ENCODE measurements around the gene XYLT1.
A peak's percentile ranks its signal among the peaks of the same experiment; 100 is the strongest.

XYLT1 gene

DNA sequence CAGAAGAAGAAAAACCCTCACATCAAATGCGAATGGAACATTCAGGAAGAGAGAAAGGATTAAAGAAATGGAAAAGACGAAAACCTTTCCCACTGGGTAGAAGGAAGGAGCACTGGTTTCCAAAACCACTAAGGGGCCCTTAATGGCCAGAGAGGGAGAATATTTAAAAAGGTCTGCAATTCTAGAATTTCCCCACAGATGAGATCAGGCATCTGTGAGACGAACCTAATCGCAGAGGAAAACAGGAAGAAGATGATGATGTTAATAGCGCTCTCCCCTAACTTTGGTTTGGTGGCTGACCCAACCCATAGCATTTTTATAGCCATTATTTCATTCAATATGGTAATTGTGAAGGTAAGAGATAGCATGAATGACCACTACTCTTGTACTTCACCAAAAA is 32.8 kb downstream of the XYLT1 start:
- Histone ChIP-seq H3K27ac (ENCODE audit: low read length) (no peak overlapping the region), H3K9me3 (ENCODE audit: control insufficient read depth, low read depth, low read length) (no peaks in the 10 kb centered on the region), H3K36me3 (ENCODE audit: control insufficient read depth, low read depth, low read length) (no peaks in the 10 kb centered on the region), H3K27me3 (ENCODE audit: control insufficient read depth, insufficient read depth, low read length) (no peaks in the 10 kb centered on the region), H3K4me3 (ENCODE audit: low read length) (no peak overlapping the region), H3K9ac (ENCODE audit: low read length) (no peak overlapping the region), H3K4me1 (ENCODE audit: control insufficient read depth, low read depth, low read length) (peaks cover 15% of the 10 kb centered on the region)

GRCh38 chr16:17437127-17437720 is 33.5 kb downstream of the XYLT1 start:
- Histone ChIP-seq H3K36me3 (ENCODE audit: control insufficient read depth, low read depth, low read length) (no peaks in the 10 kb centered on the region), H3K4me1 (ENCODE audit: control insufficient read depth, low read depth, low read length) (peaks cover 18% of the 10 kb centered on the region), H3K9me3 (ENCODE audit: control insufficient read depth, low read depth, low read length) (no peaks in the 10 kb centered on the region), H3K4me3 (ENCODE audit: low read length) (no peak overlapping the region), H3K9ac (ENCODE audit: low read length) (no peak overlapping the region), H3K27me3 (ENCODE audit: control insufficient read depth, insufficient read depth, low read length) (no peaks in the 10 kb centered on the region), H3K27ac (ENCODE audit: low read length) (no peak overlapping the region)

GRCh38 chr16:17435318-17435717 is 35.4 kb downstream of the XYLT1 start:
- Histone ChIP-seq H3K4me3 (ENCODE audit: low read length) (no peak overlapping the region), H3K4me1 (ENCODE audit: control insufficient read depth, low read depth, low read length) (peaks cover 19% of the 10 kb centered on the region), H3K9me3 (ENCODE audit: control insufficient read depth, low read depth, low read length) (no peaks in the 10 kb centered on the region), H3K27ac (ENCODE audit: low read length) (no peak overlapping the region), H3K36me3 (ENCODE audit: control insufficient read depth, low read depth, low read length) (no peaks in the 10 kb centered on the region), H3K9ac (ENCODE audit: low read length) (no peak overlapping the region), H3K27me3 (ENCODE audit: control insufficient read depth, insufficient read depth, low read length) (no peaks in the 10 kb centered on the region)

GRCh38 chr16:17433577-17434451 is 36.9 kb downstream of the XYLT1 start:
- H3K27ac ChIP-seq (ENCODE audit: low read length): no peak overlapping the region
- no peaks in the 10 kb centered on the region for H3K27me3 ChIP-seq (ENCODE audit: control insufficient read depth, insufficient read depth, low read length)
- H3K4me3 ChIP-seq (ENCODE audit: low read length): no peak overlapping the region

GRCh38 chr16:17432901-17433576 is 37.7 kb downstream of the XYLT1 start:
- Histone ChIP-seq H3K4me1 (ENCODE audit: control insufficient read depth, low read depth, low read length) (peaks cover 25% of the 10 kb centered on the region), H3K27me3 (ENCODE audit: control insufficient read depth, insufficient read depth, low read length) (no peaks in the 10 kb centered on the region), H3K9ac (ENCODE audit: low read length) (no peak overlapping the region), H3K27ac (ENCODE audit: low read length) (no peak overlapping the region), H3K9me3 (ENCODE audit: control insufficient read depth, low read depth, low read length) (no peaks in the 10 kb centered on the region), H3K36me3 (ENCODE audit: control insufficient read depth, low read depth, low read length) (no peaks in the 10 kb centered on the region), H3K4me3 (ENCODE audit: low read length) (no peak overlapping the region)

More at GRCh38 chr16:17433577-17434451, 36.9 kb downstream of the XYLT1 start:
- Histone ChIP-seq H3K36me3 (ENCODE audit: control insufficient read depth, low read depth, low read length) (no peaks in the 10 kb centered on the region), H3K9me3 (ENCODE audit: control insufficient read depth, low read depth, low read length) (no peaks in the 10 kb centered on the region), H3K4me1 (ENCODE audit: control insufficient read depth, low read depth, low read length) (peaks cover 19% of the 10 kb centered on the region), H3K9ac (ENCODE audit: low read length) (no peak overlapping the region)

GRCh38 chr16:17431968-17432625 is 38.7 kb downstream of the XYLT1 start:
- no peak overlapping the region for H3K27ac ChIP-seq (ENCODE audit: low read length)
- H3K36me3 ChIP-seq (ENCODE audit: control insufficient read depth, low read depth, low read length): no peaks in the 10 kb centered on the region
- no peak overlapping the region for H3K4me3 ChIP-seq (ENCODE audit: low read length)
- H3K27me3 ChIP-seq (ENCODE audit: control insufficient read depth, insufficient read depth, low read length): no peaks in the 10 kb centered on the region
- H3K4me1 ChIP-seq (ENCODE audit: control insufficient read depth, low read depth, low read length): peaks cover 25% of the 10 kb centered on the region
- no peak overlapping the region for H3K9ac ChIP-seq (ENCODE audit: low read length)
- no peaks in the 10 kb centered on the region for H3K9me3 ChIP-seq (ENCODE audit: control insufficient read depth, low read depth, low read length)

DNA sequence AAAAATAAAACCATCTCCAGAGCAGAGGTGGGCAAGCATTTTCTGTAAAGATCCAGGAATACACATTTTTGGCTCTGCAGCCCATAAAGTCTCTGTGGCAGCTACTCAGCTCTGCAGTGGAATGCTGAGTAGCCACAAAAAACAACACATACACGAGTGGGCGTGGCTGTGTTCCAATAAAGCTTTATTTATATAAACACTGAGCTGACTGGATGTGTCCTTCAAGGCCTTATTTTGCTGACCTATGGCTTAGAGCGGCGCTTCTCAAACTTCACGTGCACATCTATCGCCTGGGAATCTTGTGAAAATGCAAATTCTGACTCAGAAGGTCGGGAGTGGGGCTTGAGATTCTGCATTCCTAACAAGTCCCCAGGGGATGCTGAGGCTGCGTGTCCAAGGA is 39.7 kb downstream of the XYLT1 start:
- peaks cover 25% of the 10 kb centered on the region for H3K4me1 ChIP-seq (ENCODE audit: control insufficient read depth, low read depth, low read length)
- H3K27ac ChIP-seq (ENCODE audit: low read length): no peak overlapping the region
- no peak overlapping the region for H3K9ac ChIP-seq (ENCODE audit: low read length)
- H3K36me3 ChIP-seq (ENCODE audit: control insufficient read depth, low read depth, low read length): no peaks in the 10 kb centered on the region
- no peaks in the 10 kb centered on the region for H3K9me3 ChIP-seq (ENCODE audit: control insufficient read depth, low read depth, low read length)
- no peak overlapping the region for H3K4me3 ChIP-seq (ENCODE audit: low read length)
- H3K27me3 ChIP-seq (ENCODE audit: control insufficient read depth, insufficient read depth, low read length): no peaks in the 10 kb centered on the region

DNA sequence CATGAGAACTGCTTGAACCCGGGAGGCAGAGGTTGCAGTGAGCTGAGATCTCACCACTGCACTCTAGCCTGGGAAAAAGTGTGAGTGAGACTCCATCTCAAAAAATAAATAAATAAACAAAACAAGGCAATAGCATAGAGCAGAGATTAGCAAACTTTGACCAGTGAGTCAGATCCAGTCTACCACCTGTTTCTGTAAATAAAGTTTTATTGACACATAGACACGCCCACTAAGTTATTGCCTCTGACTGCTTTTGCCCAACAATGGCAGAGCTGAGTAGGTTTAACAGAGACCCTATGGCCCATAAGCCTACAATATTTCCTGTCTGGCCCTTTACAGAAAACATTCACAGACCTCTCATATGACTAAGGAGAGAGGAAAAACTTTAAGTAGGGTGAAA is 44.3 kb downstream of the XYLT1 start:
- no peaks in the 10 kb centered on the region for H3K36me3 ChIP-seq (ENCODE audit: control insufficient read depth, low read depth, low read length)
- H3K9me3 ChIP-seq (ENCODE audit: control insufficient read depth, low read depth, low read length): no peaks in the 10 kb centered on the region
- no peak overlapping the region for H3K9ac ChIP-seq (ENCODE audit: low read length)
- H3K4me3 ChIP-seq (ENCODE audit: low read length): no peak overlapping the region
- no peaks in the 10 kb centered on the region for H3K27me3 ChIP-seq (ENCODE audit: control insufficient read depth, insufficient read depth, low read length)
- no peak overlapping the region for H3K27ac ChIP-seq (ENCODE audit: low read length)
- peaks cover 19% of the 10 kb centered on the region for H3K4me1 ChIP-seq (ENCODE audit: control insufficient read depth, low read depth, low read length)

- Histone ChIP-seq H3K36me3 (ENCODE audit: control insufficient read depth, low read depth, low read length) (no peaks in the 10 kb centered on the region), H3K27me3 (ENCODE audit: control insufficient read depth, insufficient read depth, low read length) (no peaks in the 10 kb centered on the region), H3K4me1 (ENCODE audit: control insufficient read depth, low read depth, low read length) (peaks cover 19% of the 10 kb centered on the region), H3K27ac (ENCODE audit: low read length) (no peak overlapping the region), H3K9me3 (ENCODE audit: control insufficient read depth, low read depth, low read length) (no peaks in the 10 kb centered on the region), H3K9ac (ENCODE audit: low read length) (no peak overlapping the region), H3K4me3 (ENCODE audit: low read length) (no peak overlapping the region)
Observed at GRCh38 chr16:17424771-17425170, 46.0 kb downstream of the XYLT1 start.

DNA sequence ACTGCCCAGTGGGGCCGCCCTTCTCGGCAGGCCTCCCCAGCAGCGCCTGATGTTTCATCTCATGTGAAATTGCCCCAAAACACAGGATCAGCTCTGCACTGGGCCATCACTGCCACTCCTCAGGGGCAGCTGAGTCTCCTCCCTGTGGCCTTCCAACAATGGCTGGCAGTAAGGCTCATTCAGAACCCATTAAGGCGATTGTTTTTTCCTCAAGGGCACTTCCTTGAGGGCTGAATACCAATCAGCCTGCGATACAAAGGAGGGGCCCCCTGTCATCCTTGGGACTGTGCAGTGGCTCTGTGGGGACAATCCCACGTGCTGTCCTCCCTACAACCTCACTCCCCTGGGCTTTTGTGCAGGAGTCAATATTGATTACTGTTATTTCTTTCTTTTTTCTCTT is 47.5 kb downstream of the XYLT1 start:
- Histone ChIP-seq H3K4me1 (ENCODE audit: control insufficient read depth, low read depth, low read length) (peaks cover 13% of the 10 kb centered on the region), H3K9ac (ENCODE audit: low read length) (no peak overlapping the region), H3K4me3 (ENCODE audit: low read length) (no peak overlapping the region), H3K36me3 (ENCODE audit: control insufficient read depth, low read depth, low read length) (no peaks in the 10 kb centered on the region), H3K27me3 (ENCODE audit: control insufficient read depth, insufficient read depth, low read length) (no peaks in the 10 kb centered on the region), H3K9me3 (ENCODE audit: control insufficient read depth, low read depth, low read length) (no peaks in the 10 kb centered on the region), H3K27ac (ENCODE audit: low read length) (peak overlapping the region; percentile 30)

DNA sequence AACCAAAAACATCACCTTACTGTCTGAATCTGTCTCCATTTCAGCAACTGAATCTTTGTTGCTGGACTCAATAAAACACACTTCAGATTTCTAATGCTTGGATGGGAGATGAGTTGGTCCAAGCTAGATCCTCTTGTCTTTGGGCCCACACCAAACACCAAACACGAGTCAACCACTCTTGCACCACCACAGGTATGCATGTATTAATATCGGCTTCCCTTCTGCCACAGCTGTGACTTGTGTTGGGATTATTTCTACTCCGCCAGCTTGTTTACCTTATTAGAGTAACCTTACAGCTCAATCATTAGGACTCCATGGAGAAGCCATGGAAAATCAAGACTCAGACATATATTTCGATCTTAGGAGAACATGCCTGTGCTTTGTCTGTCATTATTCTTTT is 49.9 kb downstream of the XYLT1 start:
- H3K36me3 ChIP-seq (ENCODE audit: control insufficient read depth, low read depth, low read length): no peaks in the 10 kb centered on the region
- no peaks in the 10 kb centered on the region for H3K27me3 ChIP-seq (ENCODE audit: control insufficient read depth, insufficient read depth, low read length)
- peaks cover 26% of the 10 kb centered on the region for H3K4me1 ChIP-seq (ENCODE audit: control insufficient read depth, low read depth, low read length)
- no peak overlapping the region for H3K9ac ChIP-seq (ENCODE audit: low read length)
- H3K27ac ChIP-seq (ENCODE audit: low read length): no peak overlapping the region
- no peak overlapping the region for H3K4me3 ChIP-seq (ENCODE audit: low read length)
- H3K9me3 ChIP-seq (ENCODE audit: control insufficient read depth, low read depth, low read length): no peaks in the 10 kb centered on the region

Measured in iPS-18a (cell line).